Stimulated activated CD8-positive, alpha-beta memory T cell treated with anti-CD3 and anti-CD28 coated beads, Interleukin-15, amount 100 ng/mL, for 48 hours (primary cell): ENCODE results near the gene ST6GAL1.

Experiments used
- DNase-seq, 2 donors: peaks; one replicate each; pipeline ENCODE4 v3.0.0-alpha.2; 2020; ENCODE audit warnings: low read depth in 2 of 2

ST6GAL1 gene

DNA sequence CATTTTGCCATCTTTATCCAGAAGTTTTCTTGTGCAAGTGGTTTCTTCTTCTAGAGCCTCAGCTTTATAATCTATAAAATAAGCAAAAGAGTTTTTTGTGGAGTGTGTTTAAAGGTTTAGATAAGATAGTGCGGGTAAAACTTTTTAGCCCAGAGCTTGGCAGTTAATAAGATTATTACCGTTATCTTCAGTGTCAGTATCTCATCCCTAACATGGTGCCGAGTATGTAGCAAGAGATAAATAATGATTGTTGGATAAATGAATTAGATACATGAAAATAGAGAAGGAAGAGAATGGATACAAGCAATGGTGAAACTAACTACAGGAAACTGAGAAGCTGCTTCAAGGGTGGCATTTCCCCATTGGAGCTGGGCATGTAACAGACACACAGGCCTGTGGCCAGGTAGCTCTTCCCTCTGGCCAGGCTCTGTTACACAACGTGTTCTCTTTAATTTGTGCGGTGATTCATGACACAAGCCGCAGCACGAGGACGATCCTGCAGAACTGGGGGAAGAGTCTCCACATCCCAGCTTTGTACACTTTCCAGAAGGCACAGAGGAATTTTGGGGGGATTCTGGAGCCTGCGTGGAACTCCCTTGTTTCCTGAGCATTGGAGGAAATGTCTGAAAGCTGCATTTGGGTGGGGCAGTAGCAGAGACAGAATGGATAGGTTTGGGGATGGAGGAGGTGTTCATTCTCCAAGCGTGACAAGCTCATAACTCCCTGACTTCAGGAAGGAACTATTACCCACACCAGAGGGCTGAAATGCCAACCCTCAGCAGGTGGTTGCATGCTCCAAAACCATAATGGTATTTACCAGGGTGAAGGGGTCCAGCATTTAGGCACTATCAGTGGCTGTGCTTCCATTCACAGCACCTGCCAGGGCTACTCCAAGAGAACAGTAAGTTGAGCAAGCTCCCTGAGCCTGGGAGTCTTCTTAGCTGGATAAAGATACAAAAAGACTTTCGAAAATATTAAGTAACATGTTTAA lies 14.2 kb upstream of the ST6GAL1 start:
- no peak for DNase-seq

DNA sequence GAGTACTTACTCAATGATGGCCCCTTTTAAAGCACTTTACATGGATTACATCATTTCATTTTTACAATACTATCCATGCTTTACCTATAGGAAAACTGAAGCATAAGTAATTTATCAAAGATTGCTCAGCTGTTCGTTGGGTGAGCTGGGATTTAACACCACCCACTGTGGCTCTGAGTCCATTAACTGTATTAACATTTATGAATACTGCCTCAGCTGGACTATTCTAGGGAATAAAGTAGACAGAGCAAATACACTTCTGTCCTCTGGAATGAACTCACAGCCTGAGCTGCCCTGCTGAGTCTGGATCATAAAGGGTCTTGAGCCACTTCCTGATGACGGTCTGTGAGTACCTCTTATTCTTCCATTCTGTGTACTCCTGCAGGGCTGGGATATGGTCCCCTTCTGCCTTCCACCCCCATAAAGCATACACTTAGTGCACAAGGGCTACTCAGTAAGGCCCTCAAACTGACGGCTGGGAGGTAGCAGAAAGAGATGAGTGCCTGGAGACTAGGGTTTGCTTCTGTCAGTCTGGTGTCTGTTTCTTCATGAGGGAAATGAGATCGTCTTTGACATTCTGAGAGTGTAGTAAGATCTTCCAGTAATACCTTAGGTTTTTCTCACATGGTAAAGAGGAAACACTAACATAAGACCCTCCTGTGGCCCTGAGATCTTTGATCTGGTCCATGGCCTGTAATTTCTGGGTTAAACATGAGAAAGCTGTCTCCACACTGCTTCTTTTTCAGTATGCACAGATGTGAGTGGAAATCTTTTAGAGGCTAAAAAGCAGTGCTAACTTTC lies 12.6 kb upstream of the ST6GAL1 start:
- no peak for DNase-seq

DNA sequence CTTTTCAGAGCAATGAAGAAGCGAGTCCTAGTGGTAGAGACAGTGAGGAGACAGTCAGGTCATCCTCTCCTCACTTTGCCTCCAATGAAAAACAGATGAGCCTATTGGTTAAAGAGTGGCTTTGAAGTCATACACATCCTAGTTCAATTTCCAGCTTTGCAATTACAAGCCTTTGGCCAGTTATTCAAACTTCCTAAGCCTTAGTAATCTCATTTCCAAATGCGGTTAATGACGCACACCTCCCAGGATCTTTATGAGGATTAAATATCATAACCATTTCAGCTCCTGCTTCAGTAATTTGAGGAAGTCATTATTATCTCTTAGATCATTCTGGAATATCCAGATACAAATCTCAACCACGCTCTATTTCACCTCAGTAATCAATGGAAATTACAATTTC lies 10.0 kb upstream of the ST6GAL1 start:
- no peak for DNase-seq

DNA sequence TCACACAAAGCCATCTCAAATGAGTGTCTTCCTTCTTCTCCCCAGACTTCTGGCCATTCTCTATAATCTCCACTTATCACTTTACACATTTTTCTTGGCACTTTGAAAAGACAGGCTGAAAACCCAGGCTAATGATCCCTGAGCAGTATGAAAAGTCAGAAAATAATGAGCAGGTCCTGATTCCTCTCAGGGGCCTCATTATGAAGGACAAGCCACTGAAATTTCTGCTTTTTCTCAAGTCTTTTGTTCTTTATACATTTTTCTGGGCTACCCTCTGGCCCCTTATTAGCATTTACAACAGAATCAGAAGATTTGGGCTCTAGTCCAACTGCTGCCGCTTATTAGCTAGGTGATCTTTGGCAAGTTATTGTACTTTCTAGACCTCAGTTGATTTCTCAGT lies 9.5 kb upstream of the ST6GAL1 start:
- no peak for DNase-seq

DNA sequence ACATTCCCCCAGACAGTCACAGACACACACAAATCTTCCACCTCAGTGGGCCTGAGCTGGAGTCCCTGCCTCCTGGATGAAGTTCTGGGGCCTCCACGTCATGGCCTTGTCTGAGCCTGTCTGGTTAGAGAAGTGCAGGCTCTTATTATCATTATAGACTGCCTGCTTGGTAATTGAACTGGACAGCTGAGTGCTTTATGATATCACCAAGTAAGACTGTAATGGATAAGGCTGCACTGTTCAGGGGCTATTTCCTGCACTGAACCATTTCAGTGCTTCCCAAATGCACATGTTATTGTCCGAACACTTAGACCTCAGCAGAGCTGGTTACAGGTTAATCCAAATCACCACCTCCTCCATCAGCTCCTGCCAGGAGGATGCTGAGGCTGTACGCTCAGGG lies 8.7 kb upstream of the ST6GAL1 start:
- DNase-seq: no peak

GRCh38 chr3:186922224-186922623 lies 8.1 kb upstream of the ST6GAL1 start:
- no peak for DNase-seq

DNA sequence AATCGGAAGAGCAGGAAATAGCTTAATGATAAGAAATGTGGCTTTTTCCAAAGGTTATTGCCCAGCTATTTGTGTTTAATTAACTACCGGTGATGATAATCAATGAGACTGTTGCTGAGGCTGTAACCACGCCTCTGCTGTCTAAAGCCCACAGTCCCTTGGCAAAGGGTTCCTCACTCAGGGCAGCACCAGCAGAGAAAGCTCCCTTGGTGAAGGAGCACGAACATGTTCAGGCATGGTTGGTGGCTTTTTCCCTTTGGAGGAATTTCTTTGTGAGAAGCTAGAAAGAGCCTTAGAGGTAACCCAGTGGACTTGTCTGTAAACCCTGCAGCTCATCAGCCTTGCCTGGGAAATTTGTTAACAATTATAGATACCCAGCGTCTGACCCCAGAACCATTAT lies 7.5 kb upstream of the ST6GAL1 start:
- no peak for DNase-seq

GRCh38 chr3:186923241-186923640 lies 7.1 kb upstream of the ST6GAL1 start:
- no peak for DNase-seq

- DNase-seq: no peak
These were observed 4.5 kb upstream of the ST6GAL1 start for GRCh38 chr3:186925826-186926225.

GRCh38 chr3:186929186-186929585 lies 1.1 kb upstream of the ST6GAL1 start:
- DNase-seq: no peak

DNA sequence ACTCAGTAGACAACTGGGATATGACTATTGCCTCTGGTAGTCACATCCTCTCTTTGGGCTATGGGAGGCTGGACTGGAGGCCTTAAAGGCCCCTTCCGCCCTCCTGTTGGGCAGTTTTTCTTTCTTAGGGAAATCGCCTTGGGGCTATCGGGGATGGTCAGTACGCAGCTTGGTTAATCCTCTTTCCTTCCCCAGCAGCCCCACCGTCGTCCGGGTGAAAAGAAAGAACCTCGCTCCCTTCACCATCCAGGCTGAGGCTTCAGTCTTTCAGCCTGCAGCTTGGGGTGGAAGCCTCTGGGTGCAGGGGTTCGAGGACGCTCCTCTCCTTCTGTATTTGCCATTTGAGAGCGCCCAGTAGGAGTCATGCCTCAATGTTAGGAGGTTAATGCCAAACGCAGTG lies 641 bp upstream of the ST6GAL1 start:
- DNase-seq: no peak

- peak; percentile 49 to 50 for DNase-seq
These were observed 560 bp downstream of the ST6GAL1 start for GRCh38 chr3:186930641-186931531.

- peak; percentile 57 to 67 for DNase-seq
These were observed 1.4 kb downstream of the ST6GAL1 start for GRCh38 chr3:186931532-186932280.

DNA sequence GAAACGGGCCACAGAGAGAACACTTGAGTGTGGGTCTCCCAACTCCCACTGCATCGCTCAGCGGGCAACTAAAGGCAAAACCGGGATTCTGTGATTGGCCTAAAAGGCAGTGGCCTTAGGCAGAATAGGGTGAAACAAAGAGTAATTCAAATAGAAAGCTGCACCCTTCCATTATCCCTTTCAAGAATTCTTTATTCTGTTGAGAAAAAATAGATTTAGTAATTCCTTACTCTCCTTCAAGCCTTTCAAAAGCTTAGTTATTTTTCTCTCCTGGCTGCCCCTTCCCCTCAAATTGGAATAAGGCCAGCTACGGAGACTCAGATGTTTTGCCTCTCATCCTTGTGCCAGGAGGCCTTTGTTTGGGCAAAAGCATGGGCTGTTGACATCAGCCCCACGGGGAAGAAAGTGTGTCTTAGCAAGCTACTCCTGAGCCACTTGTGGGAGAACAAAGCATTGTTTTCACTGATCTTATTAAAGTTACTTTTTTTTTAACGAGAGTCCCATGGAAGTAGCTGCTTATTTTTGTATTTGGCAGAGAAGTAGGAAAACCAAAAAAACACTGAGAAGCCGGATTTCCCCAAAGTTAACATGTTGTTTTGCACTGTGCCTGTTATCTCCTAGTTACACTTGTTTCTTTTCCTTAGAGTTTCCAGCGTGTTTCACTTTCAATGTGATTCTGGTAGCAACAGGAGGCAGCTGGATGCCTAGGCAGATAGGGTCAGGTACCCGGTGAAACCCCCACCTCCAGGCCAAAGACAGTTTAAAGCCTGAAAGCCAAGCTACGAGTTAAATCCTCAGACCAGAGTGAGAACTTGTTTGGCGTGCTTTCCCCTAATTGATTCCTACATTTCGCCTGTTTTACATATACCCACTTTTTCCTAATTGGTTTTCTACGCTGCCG lies 2.2 kb downstream of the ST6GAL1 start:
- no peak for DNase-seq

DNA sequence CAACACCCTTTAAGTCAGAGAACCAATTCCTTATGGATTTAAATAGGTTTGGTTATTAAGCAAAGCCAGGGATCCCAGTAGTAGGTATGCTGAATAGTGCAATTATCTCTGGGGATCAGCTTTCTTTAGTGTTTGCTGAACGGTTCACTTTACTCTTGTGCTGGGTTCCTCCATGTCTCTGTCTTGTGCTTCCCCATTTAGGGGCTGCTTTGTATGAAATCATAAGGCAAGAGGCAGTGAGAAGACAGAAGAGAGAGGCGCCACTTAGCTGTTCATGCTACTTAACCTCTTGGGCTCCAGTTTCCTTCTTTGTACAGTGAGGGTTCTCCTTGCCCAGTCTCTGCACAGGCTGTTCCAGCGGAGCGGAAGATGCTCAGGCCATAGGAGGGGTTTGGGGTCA lies 3.5 kb downstream of the ST6GAL1 start:
- DNase-seq: no peak

GRCh38 chr3:186935133-186935532 lies 4.8 kb downstream of the ST6GAL1 start:
- no peak for DNase-seq

GRCh38 chr3:186937017-186937875 lies 6.9 kb downstream of the ST6GAL1 start:
- no peak for DNase-seq

GRCh38 chr3:186938716-186939115 lies 8.4 kb downstream of the ST6GAL1 start:
- DNase-seq: no peak

- DNase-seq: no peak
These were observed 9.2 kb downstream of the ST6GAL1 start for GRCh38 chr3:186939536-186939935.
